Activated T-helper 1 cell treated with anti-CD3 and anti-CD28 coated beads, Interleukin-12 subunit alpha, Interleukin-12 subunit beta, Interleukin-2, Interleukin-4 antibody, amounts not matched to agents 30 ng/mL and 10 ng/mL and 1 ng/mL, durations not matched to agents 14 hours and 24 hours and 36 hours (primary cell): ENCODE results near the gene FAM162B. TPM values are rescaled to one million over a fixed set of nuclear protein-coding genes. Genes with fewer than 3 reads are reported as not detected.
"Not testable (repeated sequence)": the region's sequence is repeated elsewhere in the genome, so short reads cannot be mapped to it uniquely, and the experiment has no call there.

Experiments
- DNase-seq: peaks from one replicate; pipeline ENCODE4 v3.0.0; 2021; ENCODE audit warnings: low spot score
- H3K27ac Mint-ChIP-seq: one replicate; pipeline ENCODE4 v1.8.0; 2021; ENCODE audit warnings: mild to moderate bottlenecking, mixed read lengths
- H3K27me3 Mint-ChIP-seq: one replicate; pipeline ENCODE4 v1.8.0; 2022; ENCODE audit warnings: mild to moderate bottlenecking, moderate library complexity, mixed read lengths; ENCODE audit not compliant: insufficient read depth
- H3K36me3 Mint-ChIP-seq: one replicate; pipeline ENCODE4 v1.8.0; 2021; ENCODE audit warnings: low read depth, mixed read lengths
- H3K4me1 Mint-ChIP-seq: one replicate; pipeline ENCODE4 v1.8.0; 2021; ENCODE audit warnings: low read depth, mixed read lengths
- H3K4me3 Mint-ChIP-seq: one replicate; pipeline ENCODE4 v1.8.0; 2021; ENCODE audit warnings: mild to moderate bottlenecking, moderate library complexity, mixed read lengths
- H3K9me3 Mint-ChIP-seq: one replicate; pipeline ENCODE4 v1.8.0; 2021; ENCODE audit warnings: mixed read lengths
- intact Hi-C: fragments of 100-400 bp; cut with micrococcal nuclease; formaldehyde crosslinking; loops from one replicate; pipeline ENCODE4 v1.15.1; 2024
- total RNA-seq: library from RNA; stranded (reverse); gene quantifications from 2 replicates; pipeline ENCODE4 v1.2.3, GENCODE V29; 2022

FAM162B gene
- total RNA-seq, 1 donor from 2014 or later: not detected

GRCh38 chr6:116763906-116764628, 1.5 kb downstream of the FAM162B start:
- Mint-ChIP-seq H3K27me3 (peaks cover 52% of the 10 kb centered on the region), H3K36me3 (no peaks in the 10 kb centered on the region), H3K4me1 (peaks cover 8% of the 10 kb centered on the region), H3K4me3 (no peak overlapping the region), H3K9me3 (no peaks in the 10 kb centered on the region), H3K27ac (no peak overlapping the region)
- no peak for DNase-seq
- intact Hi-C loops: no loop called here

- Mint-ChIP-seq H3K27me3 (peaks cover 49% of the 10 kb centered on the region), H3K36me3 (no peaks in the 10 kb centered on the region), H3K4me3 (no peak overlapping the region), H3K4me1 (peaks cover 8% of the 10 kb centered on the region), H3K27ac (no peak overlapping the region), H3K9me3 (no peaks in the 10 kb centered on the region)
- intact Hi-C loops: no loop called here
- DNase-seq: no peak
These were observed 2.5 kb downstream of the FAM162B start for GRCh38 chr6:116763048-116763447.

GRCh38 chr6:116762235-116762634, 3.3 kb downstream of the FAM162B start:
- peaks cover 44% of the 10 kb centered on the region for H3K27me3 Mint-ChIP-seq
- peaks cover 8% of the 10 kb centered on the region for H3K4me1 Mint-ChIP-seq
- no peaks in the 10 kb centered on the region for H3K36me3 Mint-ChIP-seq
- DNase-seq: no peak
- no peak overlapping the region for H3K27ac Mint-ChIP-seq
- no peak overlapping the region for H3K4me3 Mint-ChIP-seq
- no peaks in the 10 kb centered on the region for H3K9me3 Mint-ChIP-seq
- intact Hi-C loops: no loop called here

- Mint-ChIP-seq H3K27me3 (peaks cover 42% of the 10 kb centered on the region), H3K36me3 (no peaks in the 10 kb centered on the region), H3K27ac (no peak overlapping the region), H3K4me1 (peaks cover 8% of the 10 kb centered on the region), H3K4me3 (no peak overlapping the region), H3K9me3 (no peaks in the 10 kb centered on the region)
- no peak for DNase-seq
- intact Hi-C loops: no loop called here
These were observed 3.7 kb downstream of the FAM162B start for GRCh38 chr6:116761779-116762178.

GRCh38 chr6:116745176-116745575, 20.3 kb downstream of the FAM162B start:
- H3K27ac Mint-ChIP-seq: no peak overlapping the region
- no peak overlapping the region for H3K4me3 Mint-ChIP-seq
- intact Hi-C loops: no loop called here
- H3K27me3 Mint-ChIP-seq: peaks cover 9% of the 10 kb centered on the region
- no peaks in the 10 kb centered on the region for H3K36me3 Mint-ChIP-seq
- DNase-seq: no peak
- H3K9me3 Mint-ChIP-seq: no peaks in the 10 kb centered on the region
- H3K4me1 Mint-ChIP-seq: no peaks in the 10 kb centered on the region

GRCh38 chr6:116741571-116741970, 23.9 kb downstream of the FAM162B start:
- no peak overlapping the region for H3K27ac Mint-ChIP-seq
- peaks cover 6% of the 10 kb centered on the region for H3K27me3 Mint-ChIP-seq

GRCh38 chr6:116740486-116740885, 25.0 kb downstream of the FAM162B start:
- H3K36me3 Mint-ChIP-seq, intact Hi-C loops, H3K27ac Mint-ChIP-seq, H3K27me3 Mint-ChIP-seq, DNase-seq, H3K4me1 Mint-ChIP-seq, H3K4me3 Mint-ChIP-seq: not testable (repeated sequence)
- H3K9me3 Mint-ChIP-seq: peaks cover 19% of the 10 kb centered on the region

More at GRCh38 chr6:116741571-116741970, 23.9 kb downstream of the FAM162B start:
- peaks cover 13% of the 10 kb centered on the region for H3K9me3 Mint-ChIP-seq
- H3K4me3 Mint-ChIP-seq: no peak overlapping the region
- no peaks in the 10 kb centered on the region for H3K4me1 Mint-ChIP-seq
- intact Hi-C loops: no loop called here
- H3K36me3 Mint-ChIP-seq: peaks cover 5% of the 10 kb centered on the region
- no peak for DNase-seq

GRCh38 chr6:116737004-116737403, 28.5 kb downstream of the FAM162B start:
- DNase-seq: no peak
- Mint-ChIP-seq H3K27me3 (no peaks in the 10 kb centered on the region), H3K36me3 (peaks cover 10% of the 10 kb centered on the region), H3K4me1 (no peaks in the 10 kb centered on the region), H3K27ac (no peak overlapping the region), H3K4me3 (no peak overlapping the region), H3K9me3 (peaks cover 19% of the 10 kb centered on the region)
- intact Hi-C loops: no loop called here

GRCh38 chr6:116730513-116730912, 35.0 kb downstream of the FAM162B start:
- H3K36me3 Mint-ChIP-seq: peaks cover 24% of the 10 kb centered on the region
- no peak for DNase-seq
- H3K4me3 Mint-ChIP-seq: no peak overlapping the region
- no peaks in the 10 kb centered on the region for H3K27me3 Mint-ChIP-seq
- H3K4me1 Mint-ChIP-seq: no peaks in the 10 kb centered on the region
- intact Hi-C loops: no loop called here
- no peak overlapping the region for H3K27ac Mint-ChIP-seq
- H3K9me3 Mint-ChIP-seq: no peaks in the 10 kb centered on the region

GRCh38 chr6:116726947-116727346, 38.6 kb downstream of the FAM162B start:
- Mint-ChIP-seq H3K27ac (no peak overlapping the region), H3K4me3 (no peak overlapping the region), H3K4me1 (no peaks in the 10 kb centered on the region), H3K36me3 (peaks cover 32% of the 10 kb centered on the region), H3K9me3 (no peaks in the 10 kb centered on the region), H3K27me3 (no peaks in the 10 kb centered on the region)
- no peak for DNase-seq
- intact Hi-C loops: no loop called here

- Mint-ChIP-seq H3K27ac (no peak overlapping the region), H3K4me3 (no peak overlapping the region), H3K27me3 (no peaks in the 10 kb centered on the region), H3K9me3 (no peaks in the 10 kb centered on the region), H3K4me1 (peaks cover 11% of the 10 kb centered on the region), H3K36me3 (peaks cover 31% of the 10 kb centered on the region)
- no peak for DNase-seq
- intact Hi-C loops: no loop called here
These were observed 50.8 kb downstream of the FAM162B start for GRCh38 chr6:116714761-116715160.

- peaks cover 31% of the 10 kb centered on the region for H3K36me3 Mint-ChIP-seq
- peaks cover 11% of the 10 kb centered on the region for H3K4me1 Mint-ChIP-seq
- H3K27me3 Mint-ChIP-seq: no peaks in the 10 kb centered on the region
- H3K27ac Mint-ChIP-seq: no peak overlapping the region
- H3K9me3 Mint-ChIP-seq: no peaks in the 10 kb centered on the region
- no peak for DNase-seq
- no peak overlapping the region for H3K4me3 Mint-ChIP-seq
- intact Hi-C loops: no loop called here
These were observed 51.2 kb downstream of the FAM162B start for GRCh38 chr6:116714296-116714695.

GRCh38 chr6:116705917-116706316, 59.6 kb downstream of the FAM162B start:
- intact Hi-C loops: no loop called here

GRCh38 chr6:116703888-116704287, 61.6 kb downstream of the FAM162B start:
- H3K27ac Mint-ChIP-seq, DNase-seq, intact Hi-C loops, H3K4me1 Mint-ChIP-seq, H3K9me3 Mint-ChIP-seq, H3K27me3 Mint-ChIP-seq, H3K4me3 Mint-ChIP-seq: not testable (repeated sequence)
- H3K36me3 Mint-ChIP-seq: peaks cover 17% of the 10 kb centered on the region

More at GRCh38 chr6:116705917-116706316, 59.6 kb downstream of the FAM162B start:
- H3K4me1 Mint-ChIP-seq: no peaks in the 10 kb centered on the region
- no peaks in the 10 kb centered on the region for H3K9me3 Mint-ChIP-seq
- no peak for DNase-seq
- no peak overlapping the region for H3K27ac Mint-ChIP-seq
- H3K4me3 Mint-ChIP-seq: no peak overlapping the region
- no peaks in the 10 kb centered on the region for H3K27me3 Mint-ChIP-seq
- H3K36me3 Mint-ChIP-seq: peaks cover 10% of the 10 kb centered on the region
